ENCODE measurements around the gene RUFY4. TPM values are rescaled to one million over a fixed set of nuclear protein-coding genes. Genes with fewer than 3 reads are reported as not detected.

RUFY4 gene
- polyA plus RNA-seq, 2 of the 4 experiments (the other 2 are of a cell fraction), result 0.04 TPM; not detected in 1

DNA sequence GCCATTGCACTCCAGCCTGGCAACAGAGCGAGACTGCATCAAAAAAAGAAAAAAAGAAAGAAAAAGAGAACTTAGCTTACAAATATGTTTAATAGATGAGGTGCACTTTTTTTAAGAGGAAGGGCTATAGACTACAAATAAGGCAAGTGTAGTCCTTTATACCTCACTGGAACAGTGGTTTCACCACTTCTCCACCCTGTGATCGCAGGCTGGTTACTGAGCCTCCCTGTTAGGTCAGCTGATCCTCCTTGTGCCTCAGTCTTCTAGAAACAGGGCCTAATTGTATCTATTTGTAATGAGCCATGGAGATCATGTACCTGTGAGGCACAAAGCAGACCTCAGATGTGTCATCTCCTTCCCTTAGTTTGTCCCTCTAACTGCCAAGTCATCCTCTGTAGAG lies 61.3 kb downstream of the RUFY4 start:
- no peaks in the 10 kb centered on the region for H3K4me1 ChIP-seq
- FAIRE-seq (no peak), ATAC-seq (no peak), DNase-seq (ENCODE audit: low read depth in 1 of 2, low spot score in 1 of 2) (no peak)
- TF ChIP-seq HOXB5 (CRISPR knock-in tag; IDR thresholded peaks at IDR 0.05) (no peak), TP53 (CRISPR knock-in tag; IDR thresholded peaks at IDR 0.05) (no peak), MAZ (IDR thresholded peaks at IDR 0.05; ENCODE audit: borderline replicate concordance, low read depth, low read length) (no peak), REST (IDR thresholded peaks at IDR 0.05) (no peak), MYC (IDR thresholded peaks at IDR 0.05; ENCODE audit: borderline replicate concordance, low read length) (no peak), CBX2 (IDR thresholded peaks at IDR 0.05; ENCODE audit: borderline replicate concordance, low read depth) (no peak), JUNB (IDR thresholded peaks at IDR 0.05) (no peak), HOXA7 (CRISPR knock-in tag; IDR thresholded peaks at IDR 0.05) (no peak), POLR2A (IDR thresholded peaks at IDR 0.05; ENCODE audit: low read length) (no peak), HOXB13 (CRISPR knock-in tag; IDR thresholded peaks at IDR 0.05; ENCODE audit: low read depth) (no peak), RARB (CRISPR knock-in tag; IDR thresholded peaks at IDR 0.05) (no peak), CHD2 (IDR thresholded peaks at IDR 0.05; ENCODE audit: low read length, partially characterized antibody) (no peak), ZFP36 (IDR thresholded peaks at IDR 0.05; ENCODE audit: borderline replicate concordance, partially characterized antibody) (no peak)
- TF ChIP-seq, protein P1, sequence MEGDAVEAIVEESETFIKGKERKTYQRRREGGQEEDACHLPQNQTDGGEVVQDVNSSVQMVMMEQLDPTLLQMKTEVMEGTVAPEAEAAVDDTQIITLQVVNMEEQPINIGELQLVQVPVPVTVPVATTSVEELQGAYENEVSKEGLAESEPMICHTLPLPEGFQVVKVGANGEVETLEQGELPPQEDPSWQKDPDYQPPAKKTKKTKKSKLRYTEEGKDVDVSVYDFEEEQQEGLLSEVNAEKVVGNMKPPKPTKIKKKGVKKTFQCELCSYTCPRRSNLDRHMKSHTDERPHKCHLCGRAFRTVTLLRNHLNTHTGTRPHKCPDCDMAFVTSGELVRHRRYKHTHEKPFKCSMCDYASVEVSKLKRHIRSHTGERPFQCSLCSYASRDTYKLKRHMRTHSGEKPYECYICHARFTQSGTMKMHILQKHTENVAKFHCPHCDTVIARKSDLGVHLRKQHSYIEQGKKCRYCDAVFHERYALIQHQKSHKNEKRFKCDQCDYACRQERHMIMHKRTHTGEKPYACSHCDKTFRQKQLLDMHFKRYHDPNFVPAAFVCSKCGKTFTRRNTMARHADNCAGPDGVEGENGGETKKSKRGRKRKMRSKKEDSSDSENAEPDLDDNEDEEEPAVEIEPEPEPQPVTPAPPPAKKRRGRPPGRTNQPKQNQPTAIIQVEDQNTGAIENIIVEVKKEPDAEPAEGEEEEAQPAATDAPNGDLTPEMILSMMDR (IDR thresholded peaks at IDR 0.05), result no peak
- TF ChIP-seq, protein P2, sequence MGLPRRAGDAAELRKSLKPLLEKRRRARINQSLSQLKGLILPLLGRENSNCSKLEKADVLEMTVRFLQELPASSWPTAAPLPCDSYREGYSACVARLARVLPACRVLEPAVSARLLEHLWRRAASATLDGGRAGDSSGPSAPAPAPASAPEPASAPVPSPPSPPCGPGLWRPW (IDR thresholded peaks at IDR 0.05), result no peak
- H3K27ac ChIP-seq, result no peak overlapping the region
- ChIA-PET CTCF (interaction anchor here (1.1 kb wide), 1 partner anchor 60 kb away, joined by 3 read pairs; no protein-coding TSS in a partner anchor), POLR2A (no interaction called here)
- H3K9me3 ChIP-seq, result no peaks in the 10 kb centered on the region
- no peak overlapping the region for H3K4me2 ChIP-seq
- 81% methylated on average over 2 of the region's 2 CpGs for WGBS (ENCODE audit: missing lambda C conversion rate)
- H3K4me3 ChIP-seq, result no peak overlapping the region

- Histone ChIP-seq H3K4me2 (no peak overlapping the region), H3K4me1 (no peaks in the 10 kb centered on the region), H3K27ac (no peak overlapping the region), H3K9me3 (no peaks in the 10 kb centered on the region), H3K4me3 (no peak overlapping the region)
- POLR2A ChIA-PET, result no interaction called here
- no peak for TF ChIP-seq POLR2A (IDR thresholded peaks at IDR 0.05; ENCODE audit: low read length)
- TF ChIP-seq MAFK (IDR thresholded peaks at IDR 0.05; ENCODE audit: partially characterized antibody), result peak; percentile 82
- ATAC-seq (no peak), FAIRE-seq (no peak), DNase-seq (ENCODE audit: low read depth in 1 of 2, low spot score in 1 of 2) (no peak)
- CTCF ChIA-PET, result interaction anchor here (1.1 kb wide), 1 partner anchor 60 kb away, joined by 3 read pairs; no protein-coding TSS in a partner anchor
These were observed 61.8 kb downstream of the RUFY4 start for GRCh38 chr2:218130822-218131221.

DNA sequence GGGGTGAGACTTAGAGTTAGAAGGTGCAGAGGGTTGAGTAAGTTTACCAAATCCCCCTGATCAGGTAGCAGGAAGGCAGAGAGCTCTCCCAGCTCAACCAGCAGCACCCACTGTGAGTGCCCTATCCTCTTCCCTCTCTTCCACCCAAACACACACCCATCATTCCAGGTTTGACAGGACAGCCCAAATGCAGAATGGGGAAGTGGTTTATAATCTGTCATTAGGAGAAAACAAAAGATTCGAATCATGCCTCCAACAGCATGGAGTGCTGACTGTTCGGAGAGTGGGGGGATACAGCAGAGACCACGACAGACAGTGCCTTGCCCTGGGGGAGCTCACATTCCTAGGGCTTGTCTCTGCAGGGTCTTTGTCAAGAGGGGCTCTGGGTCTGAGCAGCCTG lies 68.5 kb downstream of the RUFY4 start:
- DNase-seq (ENCODE audit: low read depth in 1 of 2, low spot score in 1 of 2) (no peak), ATAC-seq (no peak), FAIRE-seq (no peak)
- Histone ChIP-seq H3K4me3 (no peak overlapping the region), H3K9me3 (no peaks in the 10 kb centered on the region), H3K4me1 (no peaks in the 10 kb centered on the region), H3K27ac (no peak overlapping the region), H3K4me2 (no peak overlapping the region)
- CTCF ChIA-PET, result no interaction called here
- no peak for TF ChIP-seq ZSCAN20 (CRISPR knock-in tag; IDR thresholded peaks at IDR 0.05)
- TF ChIP-seq ZC3H11A (IDR thresholded peaks at IDR 0.05), result no peak
- no peak for TF ChIP-seq BHLHE40 (IDR thresholded peaks at IDR 0.05; ENCODE audit: low read depth, low read length)
- no peak for TF ChIP-seq E2F6 (IDR thresholded peaks at IDR 0.05; ENCODE audit: borderline replicate concordance, low read depth)
- no peak for TF ChIP-seq KDM5A (IDR thresholded peaks at IDR 0.05)
- no peak for TF ChIP-seq EHF (CRISPR knock-in tag; IDR thresholded peaks at IDR 0.05)
- no peak for TF ChIP-seq EP300 (IDR thresholded peaks at IDR 0.05)
- no peak for TF ChIP-seq RCOR1 (IDR thresholded peaks at IDR 0.05; ENCODE audit: low read depth, low read length)
- TF ChIP-seq JUNB (IDR thresholded peaks at IDR 0.05), result no peak
- no peak for TF ChIP-seq GATA3 (IDR thresholded peaks at IDR 0.05; ENCODE audit: borderline replicate concordance)
- TF ChIP-seq, protein P1 (IDR thresholded peaks at IDR 0.05), result no peak
- WGBS (ENCODE audit: missing lambda C conversion rate), result 43% methylated on average over 3 of the region's 3 CpGs
- POLR2A ChIA-PET, result no interaction called here

Measured in A549 (cell line).